PC-9 (cell line): ENCODE data around the gene DOC2B.

Source experiments
- CTCF ChIP-seq: fragments of 200-600 bp; sonication (generic); conservative IDR thresholded peaks from 2 replicates; pipeline ENCODE4 v1.6.1; 2017; ENCODE audit warnings: mixed run types, antibody characterized with exemption, mild to moderate bottlenecking, moderate library complexity
- EZH2 ChIP-seq: fragments of 200-600 bp; sonication (generic); IDR thresholded peaks from 2 replicates; pipeline ENCODE4 v1.8.0; 2017; ENCODE audit warnings: antibody characterized with exemption, low read depth

- TF ChIP-seq CTCF (no peak), EZH2 (no peak)
Observed at GRCh38 chr17:148757-149156, 32.7 kb downstream of the DOC2B start.
